Neural progenitor cell (in vitro differentiated cells): Measurements from ENCODE around the gene PERP.

Experiments used
- EZH2 ChIP-seq: fragments of 200-600 bp; sonication (generic); IDR thresholded peaks from 2 replicates; pipeline ENCODE4 v1.6.1; 2017; ENCODE audit warnings: antibody characterized with exemption, mild to moderate bottlenecking, moderate library complexity
- EZH2phosphoT487 ChIP-seq: fragments of 200-600 bp; sonication (generic); IDR thresholded peaks from 2 replicates; pipeline ENCODE4 v1.6.1; 2017; ENCODE audit warnings: antibody characterized with exemption
- TF ChIP-seq, protein P1 (sequence below): fragments of 200-600 bp; sonication (generic); IDR thresholded peaks from 2 replicates; pipeline ENCODE4 v1.5.1; 2017; ENCODE audit warnings: antibody characterized with exemption, mild to moderate bottlenecking

DNA sequence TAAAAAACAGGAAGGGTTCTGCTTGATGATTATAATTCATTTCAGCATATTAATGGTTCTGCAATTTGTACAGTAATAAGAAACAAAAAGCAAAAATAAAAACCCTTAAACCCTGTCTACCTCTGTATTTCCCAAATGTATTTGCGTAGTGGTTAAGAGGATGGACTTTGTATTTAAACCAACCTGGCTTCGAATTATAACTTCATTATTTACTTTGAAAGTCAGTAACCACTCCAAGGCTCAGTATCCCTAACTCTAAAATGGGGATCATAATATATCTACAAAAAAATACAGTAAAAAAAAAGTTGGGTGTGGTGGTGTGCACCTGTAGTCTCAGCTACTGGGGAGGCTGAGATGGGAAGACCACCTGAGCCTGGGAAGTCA, 21.4 kb downstream of the PERP start:
- TF ChIP-seq, protein P1, sequence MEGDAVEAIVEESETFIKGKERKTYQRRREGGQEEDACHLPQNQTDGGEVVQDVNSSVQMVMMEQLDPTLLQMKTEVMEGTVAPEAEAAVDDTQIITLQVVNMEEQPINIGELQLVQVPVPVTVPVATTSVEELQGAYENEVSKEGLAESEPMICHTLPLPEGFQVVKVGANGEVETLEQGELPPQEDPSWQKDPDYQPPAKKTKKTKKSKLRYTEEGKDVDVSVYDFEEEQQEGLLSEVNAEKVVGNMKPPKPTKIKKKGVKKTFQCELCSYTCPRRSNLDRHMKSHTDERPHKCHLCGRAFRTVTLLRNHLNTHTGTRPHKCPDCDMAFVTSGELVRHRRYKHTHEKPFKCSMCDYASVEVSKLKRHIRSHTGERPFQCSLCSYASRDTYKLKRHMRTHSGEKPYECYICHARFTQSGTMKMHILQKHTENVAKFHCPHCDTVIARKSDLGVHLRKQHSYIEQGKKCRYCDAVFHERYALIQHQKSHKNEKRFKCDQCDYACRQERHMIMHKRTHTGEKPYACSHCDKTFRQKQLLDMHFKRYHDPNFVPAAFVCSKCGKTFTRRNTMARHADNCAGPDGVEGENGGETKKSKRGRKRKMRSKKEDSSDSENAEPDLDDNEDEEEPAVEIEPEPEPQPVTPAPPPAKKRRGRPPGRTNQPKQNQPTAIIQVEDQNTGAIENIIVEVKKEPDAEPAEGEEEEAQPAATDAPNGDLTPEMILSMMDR, result no peak
- TF ChIP-seq EZH2 (no peak), EZH2phosphoT487 (no peak)
